ENCODE measurements around the gene UBE2L5.
A peak's percentile ranks its signal among the peaks of the same experiment; 100 is the strongest.

UBE2L5 gene

GRCh38 chr13:30423891-30424290, 1.6 kb downstream of the UBE2L5 start:
- ChIA-PET CTCF (no interaction called here), POLR2A (ENCODE audit: low non-redundant PET) (no interaction called here)
- DNase-seq (ENCODE audit: low spot score): no peak
- TF ChIP-seq, protein P1, sequence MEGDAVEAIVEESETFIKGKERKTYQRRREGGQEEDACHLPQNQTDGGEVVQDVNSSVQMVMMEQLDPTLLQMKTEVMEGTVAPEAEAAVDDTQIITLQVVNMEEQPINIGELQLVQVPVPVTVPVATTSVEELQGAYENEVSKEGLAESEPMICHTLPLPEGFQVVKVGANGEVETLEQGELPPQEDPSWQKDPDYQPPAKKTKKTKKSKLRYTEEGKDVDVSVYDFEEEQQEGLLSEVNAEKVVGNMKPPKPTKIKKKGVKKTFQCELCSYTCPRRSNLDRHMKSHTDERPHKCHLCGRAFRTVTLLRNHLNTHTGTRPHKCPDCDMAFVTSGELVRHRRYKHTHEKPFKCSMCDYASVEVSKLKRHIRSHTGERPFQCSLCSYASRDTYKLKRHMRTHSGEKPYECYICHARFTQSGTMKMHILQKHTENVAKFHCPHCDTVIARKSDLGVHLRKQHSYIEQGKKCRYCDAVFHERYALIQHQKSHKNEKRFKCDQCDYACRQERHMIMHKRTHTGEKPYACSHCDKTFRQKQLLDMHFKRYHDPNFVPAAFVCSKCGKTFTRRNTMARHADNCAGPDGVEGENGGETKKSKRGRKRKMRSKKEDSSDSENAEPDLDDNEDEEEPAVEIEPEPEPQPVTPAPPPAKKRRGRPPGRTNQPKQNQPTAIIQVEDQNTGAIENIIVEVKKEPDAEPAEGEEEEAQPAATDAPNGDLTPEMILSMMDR (conservative IDR thresholded peaks at IDR 0.05; ENCODE audit: low read depth): no peak
- H3K27ac ChIP-seq: no peak overlapping the region

DNA sequence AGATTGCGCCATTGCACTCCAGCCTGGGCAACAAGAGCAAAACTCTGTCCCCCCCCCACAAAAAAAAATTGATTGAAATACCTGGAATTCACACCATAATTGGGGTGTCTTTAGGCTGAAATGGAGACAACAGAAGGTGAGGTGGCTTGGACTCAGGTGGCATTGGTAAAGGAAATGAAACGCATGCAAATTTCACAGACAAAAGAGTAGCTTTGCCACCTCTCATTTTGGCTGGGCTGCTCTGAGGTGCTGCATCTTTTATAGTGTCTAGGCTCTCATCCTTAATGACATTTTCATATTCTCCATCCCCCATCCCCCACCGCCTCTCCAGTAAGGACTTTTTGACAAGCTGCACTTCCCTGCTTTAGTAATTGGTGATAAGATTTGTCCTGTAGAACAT, 6.9 kb downstream of the UBE2L5 start:
- CTCF ChIA-PET: no interaction called here
- POLR2A ChIA-PET (ENCODE audit: low non-redundant PET): interaction anchor here (0.6 kb wide), 1 partner anchor 525 kb away, joined by 5 read pairs; no protein-coding TSS in a partner anchor
- TF ChIP-seq, protein P1 (conservative IDR thresholded peaks at IDR 0.05; ENCODE audit: low read depth): no peak
- no peak for DNase-seq (ENCODE audit: low spot score)
- H3K27ac ChIP-seq: peak overlapping the region; percentile 83

DNA sequence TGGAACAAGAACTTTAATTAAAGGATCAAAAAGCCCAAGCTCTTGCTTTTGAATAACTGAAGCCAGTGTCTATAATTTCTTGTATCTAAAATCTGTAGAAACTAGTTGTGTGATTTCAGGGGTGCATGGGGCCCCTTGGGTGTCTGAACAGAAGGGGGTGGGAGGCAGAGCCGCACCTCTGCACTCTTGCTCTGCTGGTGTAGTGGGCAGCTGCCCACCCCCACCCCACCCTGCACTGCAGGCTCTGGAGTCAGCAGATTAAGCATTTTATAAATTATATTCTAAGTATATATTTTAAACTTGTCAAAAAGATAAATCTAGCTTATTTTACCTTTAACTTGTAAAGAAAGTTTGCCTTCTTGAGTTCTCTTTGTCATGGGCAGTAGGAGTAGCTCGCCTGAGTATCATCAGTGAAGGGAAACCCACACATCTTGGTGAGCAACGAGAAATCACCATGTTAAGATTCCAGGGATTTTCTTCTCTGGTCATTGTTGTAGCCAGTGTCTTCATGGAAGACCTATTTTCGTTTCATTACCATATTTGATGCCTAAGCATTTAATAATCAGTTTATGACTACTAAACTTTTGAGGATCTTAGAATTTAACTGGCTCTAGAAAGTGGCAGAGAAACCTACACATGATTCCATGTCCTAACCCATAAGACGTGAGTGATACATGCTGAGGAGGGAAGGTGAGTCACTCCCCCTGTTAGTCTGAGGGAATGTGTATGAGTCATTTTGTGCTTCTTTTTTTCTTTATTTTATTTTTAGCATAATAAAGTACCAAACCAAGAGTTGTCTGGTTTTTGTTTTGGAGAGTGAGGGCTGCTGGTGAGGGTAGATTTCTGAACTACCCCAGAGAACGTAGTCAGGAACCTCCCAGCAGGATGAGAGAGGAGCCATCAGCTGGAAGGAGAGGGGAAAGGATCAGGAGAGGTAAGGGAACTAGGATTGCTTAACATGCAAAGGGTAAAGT, 7.7 kb downstream of the UBE2L5 start:
- ChIA-PET POLR2A (ENCODE audit: low non-redundant PET) (interaction anchor here (0.6 kb wide), 1 partner anchor 524 kb away, joined by 5 read pairs; no protein-coding TSS in a partner anchor), CTCF (no interaction called here)
- peak overlapping the region; percentile 83 for H3K27ac ChIP-seq
- TF ChIP-seq, protein P1 (conservative IDR thresholded peaks at IDR 0.05; ENCODE audit: low read depth): no peak
- peak; percentile 91 for DNase-seq (ENCODE audit: low spot score)

DNA sequence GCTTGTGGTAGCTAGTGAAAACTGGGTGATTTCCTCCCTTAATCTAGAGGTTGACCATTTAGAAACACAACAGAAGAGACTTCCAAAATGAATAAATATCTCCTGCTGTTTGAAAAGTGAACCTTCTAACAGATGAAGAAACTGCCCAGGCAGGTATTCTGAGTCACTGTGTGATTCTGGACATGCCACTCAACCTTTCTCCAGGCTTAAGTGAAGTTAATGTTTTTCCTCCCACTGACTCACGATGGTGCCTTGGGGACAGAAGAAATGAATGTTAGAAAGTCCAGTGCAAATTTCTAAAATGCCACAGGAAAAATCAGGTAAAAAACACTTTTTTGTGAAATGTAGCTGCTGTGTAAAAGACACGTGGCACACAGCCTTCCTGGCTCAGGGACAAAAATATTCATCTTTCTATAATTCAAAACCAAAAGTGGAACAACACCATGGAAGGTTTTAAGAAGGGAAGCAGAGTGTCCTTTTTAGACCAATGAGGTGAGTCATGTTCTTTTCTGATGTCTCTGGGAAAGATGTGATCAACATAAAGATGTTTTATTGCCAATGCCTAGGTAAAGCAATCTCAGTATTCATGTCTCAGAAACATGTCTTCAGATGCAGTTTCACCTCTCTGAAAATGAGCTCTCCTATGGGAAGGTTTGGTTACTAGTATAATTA, 9.1 kb downstream of the UBE2L5 start:
- CTCF ChIA-PET: no interaction called here

DNA sequence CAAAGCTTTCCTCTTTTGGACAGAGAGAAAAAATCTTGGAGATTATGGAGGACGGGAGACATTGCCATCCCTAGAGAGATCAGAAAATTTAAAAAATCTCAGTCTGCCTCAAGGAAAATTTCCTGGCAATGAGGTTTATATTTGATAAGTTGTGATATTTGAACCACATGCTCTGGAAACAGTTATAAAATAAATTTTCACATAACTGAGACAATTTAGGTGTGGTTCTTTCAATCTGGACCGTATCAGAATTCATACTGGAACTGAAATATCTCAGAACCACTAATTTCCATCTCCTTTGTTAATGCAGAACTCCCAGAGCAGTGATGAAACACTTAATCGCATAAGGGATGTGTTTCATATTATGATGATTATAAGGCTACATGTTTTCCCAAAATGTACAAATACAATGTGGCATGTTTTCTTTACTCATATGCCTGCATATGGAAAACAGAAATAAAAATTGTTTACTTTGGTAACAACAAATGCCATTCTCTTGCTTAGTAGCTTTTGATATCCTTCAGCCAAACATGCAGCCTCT, 13.7 kb downstream of the UBE2L5 start:
- CTCF ChIA-PET: interaction anchor here (0.7 kb wide), 1 partner anchor 32 kb away, joined by 3 read pairs; no protein-coding TSS in a partner anchor

More for the DNA sequence above, 9.1 kb downstream of the UBE2L5 start:
- TF ChIP-seq, protein P1 (conservative IDR thresholded peaks at IDR 0.05; ENCODE audit: low read depth): no peak
- POLR2A ChIA-PET (ENCODE audit: low non-redundant PET): interaction anchor here (0.9 kb wide), 1 partner anchor 10 kb away, joined by 4 read pairs; the partner anchor contains the start of gene UBE2L5
- DNase-seq (ENCODE audit: low spot score): peak; percentile 69
- H3K27ac ChIP-seq: no peak overlapping the region

More for the DNA sequence above, 13.7 kb downstream of the UBE2L5 start:
- DNase-seq (ENCODE audit: low spot score): no peak
- no peak overlapping the region for H3K27ac ChIP-seq
- TF ChIP-seq, protein P1 (conservative IDR thresholded peaks at IDR 0.05; ENCODE audit: low read depth): no peak
- POLR2A ChIA-PET (ENCODE audit: low non-redundant PET): no interaction called here
